Fibroblast of lung (primary cell): Measurements from ENCODE around the gene PXYLP1.

ENCODE experiments used
- CTCF ChIP-seq, 2 donors: IDR thresholded peaks in 1 of 2; conservative IDR thresholded peaks in 1 of 2; 1 replicate in 1 of 2; 2 replicates in 1 of 2; pipeline ENCODE4 v1.5.1; 2011 to 2012; ENCODE audit warnings: low read length in 2 of 2, control low read depth in 1 of 2, inconsistent platforms in 1 of 2, low read depth in 1 of 2, mild to moderate bottlenecking in 1 of 2
- EZH2 ChIP-seq: IDR thresholded peaks from 2 replicates; pipeline ENCODE4 v1.5.1; 2012; ENCODE audit warnings: low read length, control low read depth, mild to moderate bottlenecking; ENCODE audit errors: missing control alignments

GRCh38 chr3:141212101-141212500 is 19.5 kb upstream of the PXYLP1 start:
- TF ChIP-seq CTCF (conservative IDR thresholded peaks at IDR 0.05 in 1 of 2, IDR thresholded peaks at IDR 0.05 in 1 of 2; ENCODE audit: low read depth in 1 of 2, low read length in 2 of 2) (no peak), EZH2 (no peak)
